Psoas muscle (tissue), 8 donors: ENCODE measurements around the gene LRIG2. TPM values are rescaled to one million over a fixed set of nuclear protein-coding genes. Genes with fewer than 3 reads are reported as not detected.
"Not testable (repeated sequence)": the region's sequence is repeated elsewhere in the genome, so short reads cannot be mapped to it uniquely, and the experiment has no call there.

ENCODE experiments used
- ATAC-seq, 4 donors: fragments of 200-7000 bp; cut with Tn5 transposase; one replicate each; pipeline ENCODE4 v1.9.1; 2020; ENCODE audit warnings: moderate library complexity in 3 of 4, mild to moderate bottlenecking in 2 of 4
- DNase-seq, 2 donors: peaks; one replicate each; pipeline ENCODE4 v3.0.0-alpha.2; 2020
- H3K27ac ChIP-seq: fragments of 200-600 bp; one replicate; pipeline ENCODE4 v1.8.0; 2022
- H3K27me3 ChIP-seq, 3 donors: fragments of 200-600 bp in 1 of 3; one replicate each; pipeline versions ENCODE4 v1.6.1 to v1.8.0; 2013 to 2022; ENCODE audit warnings: low read length in 2 of 3, mild to moderate bottlenecking in 2 of 3, moderate library complexity in 1 of 3; ENCODE audit not compliant: insufficient read depth in 3 of 3
- H3K36me3 ChIP-seq, 2 donors: fragments of 200-600 bp in 1 of 2; one replicate each; pipeline versions ENCODE4 v1.6.1 to v1.8.0; 2013 to 2022; ENCODE audit warnings: low read depth in 1 of 2, mild to moderate bottlenecking in 1 of 2, moderate library complexity in 1 of 2; ENCODE audit not compliant: insufficient read depth in 1 of 2
- H3K4me1 ChIP-seq: fragments of 200-600 bp; one replicate; pipeline ENCODE4 v1.8.0; 2022
- H3K4me3 ChIP-seq: fragments of 200-600 bp; one replicate; pipeline ENCODE4 v1.8.0; 2022; ENCODE audit warnings: mild to moderate bottlenecking
- H3K9me3 ChIP-seq: fragments of 200-600 bp; one replicate; pipeline ENCODE4 v1.8.0; 2022
- WGBS, 3 donors: extraction: QIAGEN DNeasy Blood & Tissue Kit; methylation state at CpG; one replicate each; pipeline versions ENCODE4 v1.1.6 to v1.1.7; 2013; 5-methylcytosine and 5-hydroxymethylcytosine counted together
- intact Hi-C, 2 donors: fragments of 100-400 bp; cut with DNase I; formaldehyde crosslinking; loops; one replicate each; pipeline versions ENCODE4 v1.11.0 to v1.14.2; 2022
- polyA plus RNA-seq, 3 donors: library from polyadenylated mRNA; stranded (reverse); fragments of 200-250 nt; gene quantifications; one replicate each; pipeline ENCODE4 v1.2.3, GENCODE V29; 2013
- total RNA-seq, 4 donors: library from RNA; stranded (reverse); fragmentation: NEBNext Ultra II Directional in 2 of 4; extraction: Animal tissue kit (Norgen Biotek cat#: 25700) in 2 of 4; gene quantifications; one replicate each; pipeline versions ENCODE4 v1.2.1 to v1.2.4, GENCODE V29; 2021 to 2023
- TF ChIP-seq, protein P1 (sequence below): fragments of 200-600 bp; IDR thresholded peaks from one replicate; pipeline ENCODE4 v1.8.0; 2022; ENCODE audit warnings: antibody characterized with exemption
- donor health status: healthy with polysubstance abuse.
- donor health status: DM: no; HTN: no; CAD: no; lungs with moderate emphysema.
- donor health status: Bipolar disorder and iron deficiency.
- donor health status: healthy.
- donor health status: DM: yes; HTN: yes; CAD: no.
- donor health status: DM: no; HTN: no; CAD: no.
- donor health status: DM: no; HTN: no; CAD: no.
- donor health status: DM: yes; HTN: yes; CAD: no.

LRIG2 gene
- total and polyA plus RNA-seq, 7 donors = 2.2 to 6.0 (median 3.4) TPM

DNA sequence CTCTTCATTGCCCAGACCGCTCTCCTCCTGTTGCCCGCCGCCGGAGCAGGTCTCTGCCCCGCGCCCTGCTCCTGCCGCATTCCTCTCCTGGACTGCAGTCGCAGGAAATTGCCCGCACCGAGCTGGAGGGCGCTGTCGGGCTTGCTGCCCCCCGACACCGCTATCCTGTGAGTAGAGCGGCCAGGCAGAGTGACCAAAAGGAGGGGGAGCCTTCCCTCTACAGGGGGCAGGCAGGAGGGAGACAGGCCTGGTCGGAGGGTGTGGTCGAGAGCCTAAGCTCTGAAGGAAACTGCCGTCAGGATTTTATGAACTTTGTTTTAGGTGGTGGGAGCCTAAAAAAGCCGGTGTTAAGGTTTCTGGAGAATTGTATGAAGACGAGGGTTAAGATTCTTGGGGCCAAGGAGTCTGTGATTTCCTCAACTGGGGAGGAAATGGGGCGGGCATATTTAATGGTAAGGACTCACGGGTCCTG lies 517 bp downstream of the LRIG2 start:
- Histone ChIP-seq H3K4me1 (peaks cover 24% of the 10 kb centered on the region), H3K27me3 (no peaks in the 10 kb centered on the region), H3K36me3 (peaks cover 0 to 15% of the 10 kb centered on the region in 2 donors), H3K4me3 (peak overlapping the region; percentile 98), H3K9me3 (no peaks in the 10 kb centered on the region), H3K27ac (peak overlapping the region; percentile 92)
- 0 to 1% (median 1%) methylated on average over 22 of the region's 22 CpGs for WGBS, 3 donors
- TF ChIP-seq, protein P1, sequence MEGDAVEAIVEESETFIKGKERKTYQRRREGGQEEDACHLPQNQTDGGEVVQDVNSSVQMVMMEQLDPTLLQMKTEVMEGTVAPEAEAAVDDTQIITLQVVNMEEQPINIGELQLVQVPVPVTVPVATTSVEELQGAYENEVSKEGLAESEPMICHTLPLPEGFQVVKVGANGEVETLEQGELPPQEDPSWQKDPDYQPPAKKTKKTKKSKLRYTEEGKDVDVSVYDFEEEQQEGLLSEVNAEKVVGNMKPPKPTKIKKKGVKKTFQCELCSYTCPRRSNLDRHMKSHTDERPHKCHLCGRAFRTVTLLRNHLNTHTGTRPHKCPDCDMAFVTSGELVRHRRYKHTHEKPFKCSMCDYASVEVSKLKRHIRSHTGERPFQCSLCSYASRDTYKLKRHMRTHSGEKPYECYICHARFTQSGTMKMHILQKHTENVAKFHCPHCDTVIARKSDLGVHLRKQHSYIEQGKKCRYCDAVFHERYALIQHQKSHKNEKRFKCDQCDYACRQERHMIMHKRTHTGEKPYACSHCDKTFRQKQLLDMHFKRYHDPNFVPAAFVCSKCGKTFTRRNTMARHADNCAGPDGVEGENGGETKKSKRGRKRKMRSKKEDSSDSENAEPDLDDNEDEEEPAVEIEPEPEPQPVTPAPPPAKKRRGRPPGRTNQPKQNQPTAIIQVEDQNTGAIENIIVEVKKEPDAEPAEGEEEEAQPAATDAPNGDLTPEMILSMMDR = peak; percentile 33
- intact Hi-C loops = loop anchor here in 1 of 2 donors (2.0 to 10.0 kb wide), 3 partner anchors 116 to 459 kb away; partner anchors contain the start of genes CAPZA1, PPM1J, SLC16A1 and ST7L
- peak in 1 of 2 donors; percentile 43 for DNase-seq
- ATAC-seq = peak; percentile 54 to 74 (median 62)

DNA sequence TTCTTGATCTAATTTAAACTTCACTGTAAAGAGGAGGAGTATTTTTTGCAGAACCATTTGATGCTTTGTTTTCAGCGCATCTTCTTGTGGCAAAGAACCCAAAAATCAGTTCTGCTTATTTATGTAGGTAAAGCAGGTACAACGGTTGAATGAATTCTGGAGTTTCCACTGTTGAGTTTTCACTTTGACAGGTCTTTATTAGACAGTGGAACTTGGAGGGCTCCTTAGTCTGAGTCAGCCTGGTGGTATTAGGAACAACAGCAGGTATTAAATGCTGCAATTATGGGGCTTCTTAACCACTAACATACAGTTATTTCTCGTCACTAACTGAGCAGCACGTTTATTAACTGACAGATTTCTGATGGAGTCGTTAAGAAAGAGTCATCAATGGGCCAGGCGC lies 1.2 kb downstream of the LRIG2 start:
- intact Hi-C loops = loop anchor here in 1 of 2 donors (5.0 to 10.0 kb wide), 2 partner anchors 117 to 459 kb away; partner anchors contain the start of genes CAPZA1, SLC16A1 and ST7L
- H3K27me3 ChIP-seq = no peaks in the 10 kb centered on the region
- TF ChIP-seq, protein P1 = no peak
- H3K27ac ChIP-seq = peak overlapping the region; percentile 92
- DNase-seq (no peak), ATAC-seq (no peak)
- H3K4me3 ChIP-seq = peak overlapping the region; percentile 98
- H3K4me1 ChIP-seq = peaks cover 24% of the 10 kb centered on the region
- H3K9me3 ChIP-seq = no peaks in the 10 kb centered on the region
- H3K36me3 ChIP-seq = peaks cover 0 to 21% of the 10 kb centered on the region in 2 donors
- WGBS, 3 donors = 67 to 72% (median 70%) methylated on average over 6 of the region's 6 CpGs

DNA sequence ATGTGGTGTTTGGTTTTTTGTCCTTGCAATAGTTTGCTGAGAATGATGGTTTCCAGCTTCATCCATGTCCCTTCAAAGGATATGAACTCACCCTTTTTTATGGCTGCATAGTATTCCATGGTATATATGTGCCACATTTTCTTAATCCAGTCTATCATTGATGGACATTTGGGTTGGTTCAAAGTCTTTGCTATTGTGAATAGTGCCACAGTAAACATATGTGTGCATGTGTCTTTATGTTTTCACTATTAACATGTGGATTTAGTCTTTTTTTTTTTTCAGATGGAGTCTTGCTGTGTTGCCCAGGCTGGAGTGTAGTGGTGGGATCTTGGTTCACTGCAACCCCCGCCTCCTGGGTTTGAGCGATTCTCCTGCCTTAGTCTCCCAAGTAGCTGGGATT lies 5.0 kb downstream of the LRIG2 start:
- not testable (repeated sequence) for H3K27me3 ChIP-seq, ATAC-seq, H3K27ac ChIP-seq, H3K9me3 ChIP-seq, H3K4me3 ChIP-seq, DNase-seq
- WGBS, 3 donors = 97 to 100% (median 100%) methylated on average over 2 of the region's 2 CpGs
- H3K36me3 ChIP-seq = peaks cover 0 to 30% of the 10 kb centered on the region in 2 donors
- peaks cover 17% of the 10 kb centered on the region for H3K4me1 ChIP-seq
- intact Hi-C loops = loop anchor here in 1 of 2 donors (10.0 kb wide), 1 partner anchor 463 kb away; the partner anchor contains the start of genes CAPZA1 and ST7L

DNA sequence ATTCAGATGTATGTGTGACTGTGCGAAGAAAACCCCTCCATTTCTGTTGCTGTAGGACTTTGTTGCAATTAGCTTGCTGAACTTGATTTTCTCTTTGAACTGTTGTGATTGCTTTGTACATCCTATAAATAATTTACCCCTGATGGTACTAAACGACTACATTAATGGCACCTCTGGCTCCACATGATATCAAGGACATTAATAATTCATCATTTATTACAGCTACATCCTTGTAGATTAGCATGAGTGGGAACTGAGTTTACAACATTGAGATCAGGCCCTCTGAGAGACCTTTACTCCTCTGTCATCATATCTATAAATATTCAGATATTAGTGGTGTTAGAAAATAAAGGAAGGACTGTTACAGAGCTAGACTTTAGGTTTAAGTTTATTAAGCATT lies 13.5 kb downstream of the LRIG2 start:
- Histone ChIP-seq H3K9me3 (no peaks in the 10 kb centered on the region), H3K27me3 (no peaks in the 10 kb centered on the region), H3K4me3 (no peak overlapping the region), H3K27ac (no peak overlapping the region), H3K36me3 (peaks cover 0 to 20% of the 10 kb centered on the region in 2 donors), H3K4me1 (peaks cover 11% of the 10 kb centered on the region)
- DNase-seq (no peak), ATAC-seq (no peak)
- TF ChIP-seq, protein P1 = no peak
- WGBS, 3 donors = 76 to 81% (median 80%) methylated on average over 2 of the region's 2 CpGs
- intact Hi-C loops = no loop called here

DNA sequence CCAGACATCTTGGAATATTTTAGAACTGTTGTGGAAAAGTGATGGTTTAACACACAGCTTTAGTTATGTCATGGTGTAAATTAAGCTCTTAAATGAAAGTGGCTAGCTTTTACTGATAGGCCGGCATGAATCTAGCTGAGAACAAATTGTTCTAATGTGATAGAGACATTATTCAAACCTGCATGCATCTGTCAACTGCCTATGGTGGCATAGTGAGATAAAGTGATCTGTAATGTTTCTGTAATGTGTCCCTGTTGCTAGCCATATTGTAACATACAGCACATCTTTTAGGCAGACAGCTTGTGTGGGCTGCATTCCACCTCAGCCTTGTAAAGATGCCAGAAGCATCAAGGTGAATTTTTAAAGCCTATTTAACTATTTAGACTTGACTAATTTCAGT lies 16.0 kb downstream of the LRIG2 start:
- intact Hi-C loops = no loop called here
- peaks cover 0 to 23% of the 10 kb centered on the region in 2 donors for H3K36me3 ChIP-seq
- peaks cover 11% of the 10 kb centered on the region for H3K4me1 ChIP-seq
- no peaks in the 10 kb centered on the region for H3K9me3 ChIP-seq
- TF ChIP-seq, protein P1 = no peak
- DNase-seq = no peak
- peak in 1 of 4 donors; percentile 64 for ATAC-seq
- WGBS, 3 donors = 32 to 44% (median 33%) methylated on average over 1 of the region's 1 CpG
- H3K27me3 ChIP-seq = no peaks in the 10 kb centered on the region
- no peak overlapping the region for H3K4me3 ChIP-seq
- no peak overlapping the region for H3K27ac ChIP-seq
